Brain microvascular endothelial cell (primary cell): ENCODE measurements around the gene SERPINA6.

Source experiments
- DNase-seq: peaks from one replicate; pipeline ENCODE4 v3.0.0-alpha.2; 2020
- H3K27ac ChIP-seq: fragments of 250-450 bp; sonication (Bioruptor Pico); 2 replicates; pipeline ENCODE4 v1.5.1; 2020; ENCODE audit warnings: mild to moderate bottlenecking, moderate library complexity
- H3K27me3 ChIP-seq: fragments of 250-450 bp; sonication (Bioruptor Pico); replicated peaks from 2 replicates; pipeline ENCODE4 v1.5.1; 2020; ENCODE audit warnings: mild to moderate bottlenecking
- H3K36me3 ChIP-seq: fragments of 250-450 bp; sonication (Bioruptor Pico); replicated peaks from 2 replicates; pipeline ENCODE4 v1.5.1; 2020; ENCODE audit warnings: mild to moderate bottlenecking
- H3K4me3 ChIP-seq: 2 replicates; pipeline ENCODE4 v1.5.1; 2011; ENCODE audit warnings: low read depth, mild to moderate bottlenecking, control low read depth, low read length, moderate library complexity
- in situ Hi-C: cut with HindIII; loops from 2 replicates; pipeline ENCODE4 v1.10.0; 2017; ENCODE audit warnings: low sequenced_read_pairs, low pct_ligation_motif_present
- TF ChIP-seq, protein P1 (sequence below): IDR thresholded peaks from 2 replicates; pipeline ENCODE4 v1.5.1; 2011; ENCODE audit warnings: low read depth, mild to moderate bottlenecking, moderate library complexity, low read length, control low read depth, inconsistent platforms; ENCODE audit errors: missing control alignments

Gene SERPINA6

DNA sequence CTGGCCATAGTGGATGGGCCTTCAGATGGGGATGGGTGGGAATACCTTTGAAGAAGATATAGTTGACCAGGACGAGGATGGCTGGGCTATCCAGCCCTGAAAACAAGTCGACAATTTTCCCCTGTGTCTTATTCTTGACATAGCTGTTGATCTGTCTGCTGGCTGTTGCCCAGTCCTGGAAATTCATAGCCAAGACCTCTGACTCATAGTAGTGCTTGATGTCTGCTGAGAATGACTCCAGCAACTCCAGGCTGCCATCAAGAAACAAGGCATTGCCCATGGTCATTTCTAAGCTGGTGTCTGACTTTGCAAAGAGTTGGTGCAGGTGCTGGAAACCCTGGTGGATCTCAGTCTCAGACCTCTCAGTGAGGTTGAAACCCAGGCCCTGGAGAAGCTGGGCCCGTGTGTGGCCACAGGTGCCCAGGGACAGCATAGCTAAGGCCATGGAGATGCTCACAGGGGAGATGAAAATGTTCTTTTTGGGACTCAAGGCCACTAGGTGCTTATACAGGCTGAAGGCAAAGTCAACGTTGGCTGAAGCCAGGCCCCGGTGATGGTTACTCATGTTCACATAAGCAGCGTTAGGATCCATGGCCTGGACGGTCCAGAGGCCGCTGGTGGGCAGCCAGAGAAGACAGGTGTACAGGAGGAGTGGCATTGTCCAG lies 9.0 kb downstream of the SERPINA6 start:
- H3K27me3 ChIP-seq = no peaks in the 10 kb centered on the region
- in situ Hi-C loops = no loop called here
- H3K36me3 ChIP-seq = no peaks in the 10 kb centered on the region
- no peak overlapping the region for H3K27ac ChIP-seq
- no peak overlapping the region for H3K4me3 ChIP-seq
- peak; percentile 18 for DNase-seq
- TF ChIP-seq, protein P1, sequence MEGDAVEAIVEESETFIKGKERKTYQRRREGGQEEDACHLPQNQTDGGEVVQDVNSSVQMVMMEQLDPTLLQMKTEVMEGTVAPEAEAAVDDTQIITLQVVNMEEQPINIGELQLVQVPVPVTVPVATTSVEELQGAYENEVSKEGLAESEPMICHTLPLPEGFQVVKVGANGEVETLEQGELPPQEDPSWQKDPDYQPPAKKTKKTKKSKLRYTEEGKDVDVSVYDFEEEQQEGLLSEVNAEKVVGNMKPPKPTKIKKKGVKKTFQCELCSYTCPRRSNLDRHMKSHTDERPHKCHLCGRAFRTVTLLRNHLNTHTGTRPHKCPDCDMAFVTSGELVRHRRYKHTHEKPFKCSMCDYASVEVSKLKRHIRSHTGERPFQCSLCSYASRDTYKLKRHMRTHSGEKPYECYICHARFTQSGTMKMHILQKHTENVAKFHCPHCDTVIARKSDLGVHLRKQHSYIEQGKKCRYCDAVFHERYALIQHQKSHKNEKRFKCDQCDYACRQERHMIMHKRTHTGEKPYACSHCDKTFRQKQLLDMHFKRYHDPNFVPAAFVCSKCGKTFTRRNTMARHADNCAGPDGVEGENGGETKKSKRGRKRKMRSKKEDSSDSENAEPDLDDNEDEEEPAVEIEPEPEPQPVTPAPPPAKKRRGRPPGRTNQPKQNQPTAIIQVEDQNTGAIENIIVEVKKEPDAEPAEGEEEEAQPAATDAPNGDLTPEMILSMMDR = no peak

DNA sequence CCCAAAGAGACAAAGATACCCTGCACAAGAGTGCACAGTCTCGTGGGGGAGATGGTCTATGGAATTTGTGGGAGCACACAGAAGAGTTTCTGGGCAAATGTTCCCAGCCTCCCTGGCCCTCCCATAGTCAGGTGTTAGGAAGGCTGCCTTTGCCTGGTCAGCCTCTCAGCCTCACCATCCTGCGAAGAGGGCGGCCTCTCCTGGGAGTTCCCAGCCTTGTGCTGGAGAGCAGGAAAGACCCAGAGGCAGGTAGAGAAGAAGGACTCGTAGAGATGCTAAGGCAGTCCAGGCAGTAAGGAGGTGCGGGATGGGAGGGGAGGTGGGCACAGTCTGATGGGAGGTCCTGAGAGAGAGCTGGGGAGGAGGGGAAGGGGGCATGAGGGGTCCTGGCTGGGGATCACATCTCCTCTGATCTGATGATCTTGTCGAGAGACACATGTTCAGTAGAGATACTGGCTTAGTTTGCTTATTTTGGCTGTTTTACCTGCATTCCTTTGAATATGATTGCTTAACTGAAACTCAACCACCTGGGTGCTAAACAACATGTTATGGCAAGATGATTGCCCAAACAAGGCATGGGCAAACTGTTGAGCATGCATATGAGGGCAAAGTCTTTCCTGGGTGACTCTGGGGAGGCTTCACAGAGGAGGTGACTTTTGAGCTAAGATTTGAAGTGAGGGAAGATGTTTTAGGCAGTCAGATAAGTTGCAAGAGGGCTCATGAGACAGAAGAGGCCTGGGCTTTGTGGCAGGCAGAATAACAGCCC lies 10.5 kb downstream of the SERPINA6 start:
- TF ChIP-seq, protein P1 = no peak
- no peak for DNase-seq
- Histone ChIP-seq H3K36me3 (no peaks in the 10 kb centered on the region), H3K27ac (no peak overlapping the region), H3K27me3 (no peaks in the 10 kb centered on the region), H3K4me3 (no peak overlapping the region)
- in situ Hi-C loops = no loop called here

DNA sequence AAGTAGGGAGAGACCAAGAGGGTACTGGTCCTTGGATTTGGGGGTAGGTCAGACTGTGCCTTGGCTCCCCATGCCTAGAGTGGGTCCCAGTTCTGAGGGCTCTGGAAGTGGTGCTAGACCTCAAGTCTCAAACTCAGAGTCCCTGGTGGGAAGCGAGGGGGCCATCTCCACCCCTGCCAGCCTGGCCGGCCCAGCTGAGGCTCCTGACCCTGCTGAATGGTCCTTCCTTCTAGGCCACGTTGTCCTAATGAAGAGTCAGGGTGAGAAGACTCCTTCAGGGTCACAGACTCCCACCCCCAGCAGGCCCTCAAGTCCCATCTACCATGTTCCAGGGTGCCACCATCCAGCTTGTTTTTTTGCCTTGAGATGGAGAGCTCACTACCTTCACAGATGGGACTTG lies 12.9 kb downstream of the SERPINA6 start:
- no peak overlapping the region for H3K27ac ChIP-seq
- in situ Hi-C loops = no loop called here
- no peak for DNase-seq
- TF ChIP-seq, protein P1 = no peak
- no peaks in the 10 kb centered on the region for H3K27me3 ChIP-seq
- H3K36me3 ChIP-seq = no peaks in the 10 kb centered on the region
- H3K4me3 ChIP-seq = no peak overlapping the region

DNA sequence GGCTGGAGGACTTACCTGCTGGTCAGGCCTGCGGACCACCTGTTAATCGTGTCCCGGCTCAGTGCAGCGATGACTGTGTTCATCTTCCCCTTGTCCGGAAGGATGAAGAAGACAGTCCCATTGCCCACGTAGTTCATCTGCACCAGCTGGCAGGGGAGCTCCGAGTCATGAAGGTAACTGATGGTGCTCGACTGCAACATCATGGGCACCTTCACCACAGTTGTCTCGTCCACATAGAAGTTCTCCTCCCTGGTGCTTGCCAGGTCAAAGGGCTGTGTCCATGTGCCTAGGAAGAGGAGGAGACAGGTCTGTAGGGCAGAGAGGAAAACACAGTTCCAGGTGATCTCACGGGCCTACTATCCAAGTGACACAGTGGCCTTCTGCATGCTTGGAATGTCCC lies 13.4 kb downstream of the SERPINA6 start:
- TF ChIP-seq, protein P1 = no peak
- H3K27ac ChIP-seq = no peak overlapping the region
- in situ Hi-C loops = no loop called here
- DNase-seq = no peak
- no peaks in the 10 kb centered on the region for H3K36me3 ChIP-seq
- H3K4me3 ChIP-seq = no peak overlapping the region
- no peaks in the 10 kb centered on the region for H3K27me3 ChIP-seq

DNA sequence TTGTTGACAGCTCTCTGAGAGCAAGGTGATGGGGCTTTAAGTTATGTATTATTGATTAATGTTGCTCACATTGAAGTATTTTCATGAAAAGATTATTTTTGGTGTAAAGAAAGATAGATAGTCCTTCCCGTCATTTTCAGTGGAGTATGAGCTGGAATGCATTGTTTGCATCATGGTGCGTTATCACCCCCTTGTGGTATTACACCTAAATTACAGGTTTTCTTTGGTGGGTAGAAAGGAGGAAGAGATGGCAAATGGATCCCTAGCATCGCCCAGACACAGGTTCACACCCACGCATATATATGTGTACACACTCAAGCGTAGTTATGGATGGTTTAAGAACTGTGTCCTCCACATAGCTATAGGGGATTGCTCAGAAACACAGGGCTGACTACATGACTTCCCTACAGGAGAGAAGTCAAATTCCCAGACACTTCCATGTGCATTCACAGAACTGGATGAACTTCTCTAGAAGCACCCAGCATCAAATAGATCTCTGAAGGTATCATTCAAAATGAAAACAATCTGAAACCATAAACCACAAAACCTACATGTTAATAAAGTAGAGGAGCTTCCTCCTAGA lies 15.6 kb downstream of the SERPINA6 start:
- Histone ChIP-seq H3K36me3 (no peaks in the 10 kb centered on the region), H3K4me3 (no peak overlapping the region), H3K27me3 (no peaks in the 10 kb centered on the region), H3K27ac (no peak overlapping the region)
- no peak for DNase-seq
- in situ Hi-C loops = no loop called here
- TF ChIP-seq, protein P1 = peak; percentile 46
